ENCODE measurements around the gene AP5M1. TPM values are rescaled to one million over a fixed set of nuclear protein-coding genes. Genes with fewer than 3 reads are reported as not detected.
"Not testable (repeated sequence)": the region's sequence is repeated elsewhere in the genome, so short reads cannot be mapped to it uniquely, and the experiment has no call there.

AP5M1 gene, protein sequence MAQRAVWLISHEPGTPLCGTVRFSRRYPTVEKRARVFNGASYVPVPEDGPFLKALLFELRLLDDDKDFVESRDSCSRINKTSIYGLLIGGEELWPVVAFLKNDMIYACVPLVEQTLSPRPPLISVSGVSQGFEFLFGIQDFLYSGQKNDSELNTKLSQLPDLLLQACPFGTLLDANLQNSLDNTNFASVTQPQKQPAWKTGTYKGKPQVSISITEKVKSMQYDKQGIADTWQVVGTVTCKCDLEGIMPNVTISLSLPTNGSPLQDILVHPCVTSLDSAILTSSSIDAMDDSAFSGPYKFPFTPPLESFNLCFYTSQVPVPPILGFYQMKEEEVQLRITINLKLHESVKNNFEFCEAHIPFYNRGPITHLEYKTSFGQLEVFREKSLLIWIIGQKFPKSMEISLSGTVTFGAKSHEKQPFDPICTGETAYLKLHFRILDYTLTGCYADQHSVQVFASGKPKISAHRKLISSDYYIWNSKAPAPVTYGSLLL
- 10 to 100 TPM; 26.2 to 28.2 TPM for total RNA-seq

DNA sequence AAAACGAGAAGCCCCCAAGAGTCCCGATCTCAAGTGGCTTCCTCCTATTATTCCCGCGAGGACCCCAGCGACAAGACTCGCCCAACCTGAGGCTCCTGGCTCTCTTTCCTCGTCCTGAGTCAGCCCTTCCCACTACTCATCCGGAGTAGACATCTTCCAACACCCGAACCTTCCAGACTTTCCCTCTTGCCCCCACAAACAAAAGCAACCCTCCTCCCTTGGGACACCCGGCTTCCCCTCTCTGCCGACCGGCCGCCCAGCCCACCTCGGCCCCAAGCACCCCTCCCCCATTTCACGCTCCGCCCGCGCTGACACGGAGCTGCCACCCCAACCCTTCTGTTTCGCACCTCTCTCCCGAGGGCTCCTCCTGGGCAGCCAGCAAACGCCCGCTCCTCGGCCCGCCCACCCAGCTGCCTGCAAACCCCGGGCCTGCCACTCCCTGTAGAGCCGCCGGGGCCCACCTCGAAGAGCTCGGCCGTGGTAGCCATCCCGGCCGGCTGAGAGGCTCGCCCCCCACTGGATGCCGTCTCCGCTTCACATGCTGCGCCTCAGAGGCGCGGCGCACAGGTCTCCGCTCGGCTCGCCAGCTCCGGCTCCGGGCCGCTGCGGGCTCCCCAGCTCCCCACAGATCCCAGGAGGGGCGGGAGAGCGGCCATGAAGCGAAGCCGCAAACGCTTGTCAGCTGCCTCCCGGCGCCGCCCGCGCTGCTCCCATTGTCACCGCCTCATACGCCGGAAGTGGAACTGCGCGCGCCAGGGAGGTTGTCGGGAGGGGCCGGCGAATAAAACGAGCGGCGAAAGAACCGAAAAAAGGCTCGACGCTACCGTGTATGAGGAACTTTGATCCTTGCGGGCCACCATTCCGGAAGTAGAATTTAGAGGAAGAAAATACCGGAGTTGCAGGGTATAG lies at the start of gene AP5M1, which contains the start of gene EXOC5:
AP5M1 (plus strand) TSS at position 811 of the 909 bp plus-strand sequence. CDS start 344 bp downstream, outside the sequence.
EXOC5 (minus strand) TSS at position 745 of the 909 bp plus-strand sequence; CDS start at position 488, 257 bp downstream.
- peak within 1 kb of the TSS; percentile 98 for H3K4me3 ChIP-seq
- no peaks in the 10 kb centered on the region for H3K27me3 ChIP-seq (replicated peaks; ENCODE audit: insufficient read depth)
- ATAC-seq (ENCODE audit: insufficient number of reproducible peaks, low FRiP score, low read depth) = peak; percentile 78
- H3K9me3 ChIP-seq = no peaks in the 10 kb centered on the region
- peak; percentile 61 for DNase-seq (ENCODE audit: low spot score)
- no peaks in the 10 kb centered on the region for H3K36me3 ChIP-seq
- TF ChIP-seq, protein P1, sequence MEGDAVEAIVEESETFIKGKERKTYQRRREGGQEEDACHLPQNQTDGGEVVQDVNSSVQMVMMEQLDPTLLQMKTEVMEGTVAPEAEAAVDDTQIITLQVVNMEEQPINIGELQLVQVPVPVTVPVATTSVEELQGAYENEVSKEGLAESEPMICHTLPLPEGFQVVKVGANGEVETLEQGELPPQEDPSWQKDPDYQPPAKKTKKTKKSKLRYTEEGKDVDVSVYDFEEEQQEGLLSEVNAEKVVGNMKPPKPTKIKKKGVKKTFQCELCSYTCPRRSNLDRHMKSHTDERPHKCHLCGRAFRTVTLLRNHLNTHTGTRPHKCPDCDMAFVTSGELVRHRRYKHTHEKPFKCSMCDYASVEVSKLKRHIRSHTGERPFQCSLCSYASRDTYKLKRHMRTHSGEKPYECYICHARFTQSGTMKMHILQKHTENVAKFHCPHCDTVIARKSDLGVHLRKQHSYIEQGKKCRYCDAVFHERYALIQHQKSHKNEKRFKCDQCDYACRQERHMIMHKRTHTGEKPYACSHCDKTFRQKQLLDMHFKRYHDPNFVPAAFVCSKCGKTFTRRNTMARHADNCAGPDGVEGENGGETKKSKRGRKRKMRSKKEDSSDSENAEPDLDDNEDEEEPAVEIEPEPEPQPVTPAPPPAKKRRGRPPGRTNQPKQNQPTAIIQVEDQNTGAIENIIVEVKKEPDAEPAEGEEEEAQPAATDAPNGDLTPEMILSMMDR (IDR thresholded peaks at IDR 0.05) = no peak
- H3K27ac ChIP-seq = peak within 1 kb of the TSS; percentile 86 to 95
- H3K4me1 ChIP-seq (ENCODE audit: control insufficient read depth in 1 of 2, low read depth in 2 of 2) = peaks cover 25 to 26% of the 10 kb centered on the region in 2 donors

DNA sequence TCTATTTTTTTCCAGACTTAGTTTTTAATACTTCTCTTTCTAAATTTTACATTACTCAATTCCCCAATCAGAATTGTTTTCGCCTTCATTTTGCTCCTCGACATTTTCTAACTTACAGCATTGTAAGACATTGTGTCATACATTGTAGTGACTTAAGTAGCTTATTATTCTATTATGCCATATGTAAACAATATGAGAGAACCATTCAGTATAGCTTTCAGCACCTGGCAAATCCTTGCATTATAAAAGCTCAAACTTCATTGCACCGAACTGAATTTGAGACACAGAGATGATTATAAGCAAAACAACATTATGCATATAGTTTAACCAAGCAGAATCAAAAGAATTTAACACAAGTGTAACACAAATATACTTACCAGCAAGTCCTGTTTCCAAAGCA lies 46.8 kb upstream of the AP5M1 start:
- Histone ChIP-seq H3K9me3 (no peaks in the 10 kb centered on the region), H3K27ac (no peak overlapping the region), H3K4me1 (ENCODE audit: control insufficient read depth in 1 of 2, low read depth in 2 of 2) (no peaks in the 10 kb centered on the region), H3K36me3 (no peaks in the 10 kb centered on the region), H3K27me3 (replicated peaks; ENCODE audit: insufficient read depth) (no peaks in the 10 kb centered on the region), H3K4me3 (no peak overlapping the region)
- ATAC-seq (ENCODE audit: insufficient number of reproducible peaks, low FRiP score, low read depth) (no peak), DNase-seq (ENCODE audit: low spot score) (no peak)
- TF ChIP-seq, protein P1 (IDR thresholded peaks at IDR 0.05) = no peak

DNA sequence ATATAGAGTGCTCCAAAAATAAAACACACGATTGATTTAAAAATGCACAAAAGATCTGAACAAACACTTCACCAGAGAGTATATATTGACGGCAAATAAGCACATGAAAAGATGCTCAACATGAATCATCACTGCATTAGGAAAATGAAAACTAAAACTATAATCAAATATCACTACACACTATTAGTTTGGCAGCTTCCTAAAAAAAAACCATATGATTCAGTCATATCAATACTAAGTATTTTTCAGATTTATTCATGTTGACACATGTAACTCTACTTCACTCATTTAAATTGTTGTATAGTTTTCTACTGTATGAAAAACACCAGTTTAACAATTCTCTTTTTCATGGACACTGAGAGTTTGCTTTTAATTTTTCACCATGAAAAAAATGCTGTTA lies 41.7 kb upstream of the AP5M1 start:
- H3K4me3 ChIP-seq = no peak overlapping the region
- TF ChIP-seq, protein P1 (IDR thresholded peaks at IDR 0.05) = no peak
- ATAC-seq (ENCODE audit: insufficient number of reproducible peaks, low FRiP score, low read depth) (no peak), DNase-seq (ENCODE audit: low spot score) (no peak)
- H3K4me1 ChIP-seq (ENCODE audit: control insufficient read depth in 1 of 2, low read depth in 2 of 2) = no peaks in the 10 kb centered on the region
- H3K27ac ChIP-seq = no peak overlapping the region
- peaks cover 5% of the 10 kb centered on the region for H3K36me3 ChIP-seq
- H3K9me3 ChIP-seq = no peaks in the 10 kb centered on the region
- no peaks in the 10 kb centered on the region for H3K27me3 ChIP-seq (replicated peaks; ENCODE audit: insufficient read depth)

DNA sequence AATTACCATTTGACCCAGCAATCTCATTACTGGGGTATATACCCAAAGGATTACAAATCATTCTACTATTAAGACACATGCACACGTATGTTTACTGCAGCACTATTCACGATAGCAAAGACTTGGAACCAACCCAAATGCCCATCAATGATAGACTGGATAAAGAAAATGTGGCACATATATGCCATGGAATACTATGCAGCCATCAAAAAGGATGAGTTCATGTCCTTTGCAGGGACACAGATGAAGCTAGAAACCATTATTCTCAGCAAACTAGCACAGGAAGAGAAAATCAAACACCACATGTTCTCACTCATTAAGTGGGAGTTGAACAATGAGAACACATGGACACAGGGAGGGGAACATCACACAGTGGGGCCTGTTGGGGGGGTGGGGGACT lies 40.5 kb upstream of the AP5M1 start:
- not testable (repeated sequence) for H3K27ac ChIP-seq; H3K9me3 ChIP-seq; H3K4me1 ChIP-seq (ENCODE audit: control insufficient read depth in 1 of 2, low read depth in 2 of 2); H3K27me3 ChIP-seq (replicated peaks; ENCODE audit: insufficient read depth); DNase-seq (ENCODE audit: low spot score); H3K36me3 ChIP-seq; H3K4me3 ChIP-seq; ATAC-seq (ENCODE audit: insufficient number of reproducible peaks, low FRiP score, low read depth)

DNA sequence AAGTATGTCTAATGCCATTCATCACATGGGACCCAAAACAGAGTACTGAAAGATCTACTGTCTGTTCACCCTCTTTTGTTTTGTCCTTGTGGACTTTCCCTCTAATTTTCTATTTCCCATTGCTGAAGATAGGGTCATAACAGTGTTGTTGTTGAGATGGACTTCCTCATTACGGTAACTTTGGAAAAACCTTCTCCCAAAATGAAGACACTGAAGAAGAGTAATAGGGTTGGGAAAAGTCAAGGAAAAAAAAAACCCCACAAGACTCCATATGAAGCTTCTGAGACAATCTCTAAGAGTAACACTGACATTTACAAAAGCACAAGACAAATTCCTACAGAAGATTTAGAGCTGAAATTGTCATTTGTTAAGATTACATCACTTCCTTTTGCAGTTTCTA lies 36.8 kb upstream of the AP5M1 start:
- TF ChIP-seq, protein P1 (IDR thresholded peaks at IDR 0.05) = no peak
- Histone ChIP-seq H3K4me1 (ENCODE audit: control insufficient read depth in 1 of 2, low read depth in 2 of 2) (no peaks in the 10 kb centered on the region), H3K27ac (no peak overlapping the region), H3K4me3 (no peak overlapping the region), H3K9me3 (no peaks in the 10 kb centered on the region), H3K36me3 (peaks cover 10% of the 10 kb centered on the region), H3K27me3 (replicated peaks; ENCODE audit: insufficient read depth) (no peaks in the 10 kb centered on the region)
- ATAC-seq (ENCODE audit: insufficient number of reproducible peaks, low FRiP score, low read depth) (no peak), DNase-seq (ENCODE audit: low spot score) (no peak)

DNA sequence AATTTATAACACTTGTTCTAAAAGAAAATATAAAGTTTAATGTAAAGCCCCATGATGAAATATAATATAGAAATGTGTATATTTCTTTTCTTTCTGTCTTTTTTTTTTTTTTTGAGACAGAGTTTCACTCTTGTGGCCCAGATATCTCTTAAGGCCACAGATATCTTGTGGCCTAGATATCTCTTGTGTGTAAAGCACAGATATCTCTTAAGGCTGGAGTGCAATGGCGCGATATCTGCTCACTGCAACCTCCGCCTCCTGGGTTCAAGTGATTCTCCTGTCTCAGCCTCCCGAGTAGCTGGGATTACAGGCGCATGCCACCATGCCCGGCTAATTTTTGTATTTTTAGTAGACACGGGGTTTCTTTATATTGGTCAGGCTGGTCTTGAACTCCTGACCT lies 28.7 kb upstream of the AP5M1 start:
- ATAC-seq (ENCODE audit: insufficient number of reproducible peaks, low FRiP score, low read depth); H3K27ac ChIP-seq; DNase-seq (ENCODE audit: low spot score); H3K9me3 ChIP-seq; H3K27me3 ChIP-seq (replicated peaks; ENCODE audit: insufficient read depth); H3K36me3 ChIP-seq; H3K4me3 ChIP-seq; H3K4me1 ChIP-seq (ENCODE audit: control insufficient read depth in 1 of 2, low read depth in 2 of 2): not testable (repeated sequence)
